Stimulated activated CD4-positive, alpha-beta T cell treated with anti-CD3 and anti-CD28 coated beads, Interleukin-4, amount 100 ng/mL, for 4 hours (primary cell): ENCODE results near the gene FRMPD3.
"Not testable (repeated sequence)": the region's sequence is repeated elsewhere in the genome, so short reads cannot be mapped to it uniquely, and the experiment has no call there.

ENCODE experiments used
- DNase-seq, 2 experiments: peaks; one replicate each; pipeline ENCODE4 v3.0.0-alpha.2; 2020

FRMPD3 gene

GRCh38 chrX:107448998-107449835 is at the start of gene FRMPD3:
Gene FRMPD3 (plus strand): TSS chrX:107449652. CDS start chrX:107526589, 76,937 bp downstream.
- DNase-seq = no peak

GRCh38 chrX:107420571-107420970 is 28.9 kb upstream of the FRMPD3 start:
- DNase-seq = no peak

- no peak for DNase-seq
Observed at GRCh38 chrX:107421337-107421861, 28.1 kb upstream of the FRMPD3 start.

- no peak for DNase-seq
Observed at GRCh38 chrX:107429090-107429489, 20.4 kb upstream of the FRMPD3 start.

GRCh38 chrX:107440187-107440586 is 9.3 kb upstream of the FRMPD3 start:
- DNase-seq = no peak

GRCh38 chrX:107440692-107441091 is 8.8 kb upstream of the FRMPD3 start:
- DNase-seq = no peak

GRCh38 chrX:107442914-107443527 is 6.4 kb upstream of the FRMPD3 start:
- no peak for DNase-seq

GRCh38 chrX:107445146-107445545 is 4.3 kb upstream of the FRMPD3 start:
- DNase-seq = no peak

GRCh38 chrX:107445631-107446030 is 3.8 kb upstream of the FRMPD3 start:
- no peak for DNase-seq

GRCh38 chrX:107447642-107448041 is 1.8 kb upstream of the FRMPD3 start:
- no peak for DNase-seq

- no peak for DNase-seq
Observed at GRCh38 chrX:107448625-107448997, 841 bp upstream of the FRMPD3 start.

GRCh38 chrX:107450823-107451509 is 1.5 kb downstream of the FRMPD3 start:
- no peak for DNase-seq

GRCh38 chrX:107451731-107452130 is 2.3 kb downstream of the FRMPD3 start:
- no peak for DNase-seq

- no peak for DNase-seq
Observed at GRCh38 chrX:107452581-107452980, 3.1 kb downstream of the FRMPD3 start.

- no peak for DNase-seq
Observed at GRCh38 chrX:107454302-107454701, 4.8 kb downstream of the FRMPD3 start.

- DNase-seq = no peak
Observed at GRCh38 chrX:107457289-107457688, 7.8 kb downstream of the FRMPD3 start.

GRCh38 chrX:107465932-107466620 is 16.6 kb downstream of the FRMPD3 start:
- no peak for DNase-seq

- DNase-seq = no peak
Observed at GRCh38 chrX:107467271-107467670, 17.8 kb downstream of the FRMPD3 start.

GRCh38 chrX:107470198-107470597 is 20.7 kb downstream of the FRMPD3 start:
- no peak for DNase-seq

GRCh38 chrX:107470971-107471370 is 21.5 kb downstream of the FRMPD3 start:
- DNase-seq = no peak

GRCh38 chrX:107471420-107471819 is 22.0 kb downstream of the FRMPD3 start:
- DNase-seq = not testable (repeated sequence)

GRCh38 chrX:107477406-107477805 is 28.0 kb downstream of the FRMPD3 start:
- DNase-seq = no peak

GRCh38 chrX:107480272-107480671 is 30.8 kb downstream of the FRMPD3 start:
- DNase-seq = no peak
